Fibroblast of lung (primary cell): ENCODE results near the gene NDUFAF4. TPM values are rescaled to one million over a fixed set of nuclear protein-coding genes. Genes with fewer than 3 reads are reported as not detected.

Experiments used
- DNase-seq, 2 donors: peaks; one replicate each; pipeline versions ENCODE4 v3.0.0 to v3.0.0-alpha.2; 2010; ENCODE audit warnings: low read depth in 2 of 2
- H2AFZ ChIP-seq: 2 replicates; pipeline ENCODE4 v1.5.1; 2012; ENCODE audit warnings: low read length, control low read depth, inconsistent platforms
- H3K27ac ChIP-seq: 2 replicates; pipeline ENCODE4 v1.5.1; 2011; ENCODE audit warnings: low read length, control low read depth; ENCODE audit not compliant: insufficient read depth
- H3K27me3 ChIP-seq: 2 replicates; pipeline ENCODE4 v1.5.1; 2011; ENCODE audit warnings: mild to moderate bottlenecking, low read length; ENCODE audit not compliant: control insufficient read depth, insufficient read depth
- H3K36me3 ChIP-seq: 2 replicates; pipeline ENCODE4 v1.5.1; 2011; ENCODE audit warnings: low read length; ENCODE audit not compliant: control insufficient read depth, insufficient read depth
- H3K4me1 ChIP-seq: 2 replicates; pipeline ENCODE4 v1.5.1; 2011; ENCODE audit warnings: low read length; ENCODE audit not compliant: control insufficient read depth, insufficient read depth; ENCODE audit errors: extremely low read depth
- H3K4me2 ChIP-seq: 2 replicates; pipeline ENCODE4 v1.5.1; 2011; ENCODE audit warnings: low read length, control low read depth; ENCODE audit not compliant: insufficient read depth; ENCODE audit errors: extremely low read depth
- H3K4me3 ChIP-seq, 4 experiments: fragments of 200-600 bp in 1 of 4; sonication (generic) in 1 of 4; replicated peaks in 1 of 4; 2 replicates each; pipeline ENCODE4 v1.5.1; 2011 to 2016; ENCODE audit warnings: low read length in 4 of 4, low read depth in 3 of 4, mild to moderate bottlenecking in 3 of 4, control low read depth in 2 of 4, inconsistent platforms in 1 of 4, mixed read lengths in 1 of 4; ENCODE audit not compliant: insufficient read depth in 1 of 4; ENCODE audit errors: control extremely low read depth in 1 of 4
- H3K79me2 ChIP-seq: 2 replicates; pipeline ENCODE4 v1.5.1; 2012; ENCODE audit warnings: mild to moderate bottlenecking, low read length, inconsistent platforms; ENCODE audit not compliant: control insufficient read depth, insufficient read depth
- H3K9ac ChIP-seq: 2 replicates; pipeline ENCODE4 v1.5.1; 2011; ENCODE audit warnings: mild to moderate bottlenecking, low read length, control low read depth; ENCODE audit not compliant: insufficient read depth
- H3K9me3 ChIP-seq: 2 replicates; pipeline ENCODE4 v1.5.1; 2012; ENCODE audit warnings: low read depth, low read length; ENCODE audit not compliant: control insufficient read depth, insufficient read depth
- H4K20me1 ChIP-seq: 2 replicates; pipeline ENCODE4 v1.5.1; 2011; ENCODE audit warnings: low read length; ENCODE audit not compliant: control insufficient read depth, insufficient read depth; ENCODE audit errors: extremely low read depth
- EZH2 ChIP-seq: IDR thresholded peaks from 2 replicates; pipeline ENCODE4 v1.5.1; 2012; ENCODE audit warnings: low read length, control low read depth, mild to moderate bottlenecking; ENCODE audit errors: missing control alignments
- polyA plus RNA-seq, 2 donors: library from polyadenylated mRNA; depleted of rRNA in 1 of 2; stranded (reverse) in 1 of 2; unstranded in 1 of 2; fragments of >200 nt; gene quantifications; 2 replicates each; pipeline ENCODE4 v1.2.1, GENCODE V29; 2011 to 2012; ENCODE audit warnings: missing spikeins in 1 of 2
- total RNA-seq: library from RNA; depleted of rRNA; stranded (reverse); fragments of >200 nt; gene quantifications from 2 replicates; pipeline ENCODE4 v1.2.1, GENCODE V29; 2014
- TF ChIP-seq, protein P1 (sequence below), 2 donors: IDR thresholded peaks in 1 of 2; conservative IDR thresholded peaks in 1 of 2; 1 replicate in 1 of 2; 2 replicates in 1 of 2; pipeline ENCODE4 v1.5.1; 2011 to 2012; ENCODE audit warnings: low read length in 2 of 2, control low read depth in 1 of 2, inconsistent platforms in 1 of 2, low read depth in 1 of 2, mild to moderate bottlenecking in 1 of 2

NDUFAF4 gene
- total and polyA plus RNA-seq, 2 donors (not counting 1 experiment from before 2014, with no cell fraction given) = 8.1 to 25.9 TPM

DNA sequence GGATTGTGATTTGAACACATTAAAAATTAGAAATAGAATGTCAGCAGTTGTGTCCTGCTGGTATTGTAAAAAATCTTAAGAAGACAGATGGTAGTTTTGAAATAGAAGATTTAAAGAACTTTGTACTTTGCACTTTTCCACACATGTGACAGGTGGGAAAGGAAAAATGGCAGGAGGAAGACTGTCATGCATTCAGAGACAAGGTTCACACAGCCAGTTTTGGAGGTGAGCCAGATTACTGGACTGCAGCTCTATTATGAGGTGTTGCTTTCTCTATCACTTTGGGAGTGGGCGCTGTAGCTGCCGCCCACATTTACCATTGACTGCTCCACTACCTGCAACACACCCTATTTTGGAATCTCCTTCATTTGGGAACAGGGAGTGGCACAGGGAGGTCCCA is 12.1 kb upstream of the NDUFAF4 start:
- no peak for DNase-seq
- H3K27me3 ChIP-seq = no peaks in the 10 kb centered on the region
- H3K27ac ChIP-seq = no peak overlapping the region
- H3K9me3 ChIP-seq = no peaks in the 10 kb centered on the region
- TF ChIP-seq, protein P1, sequence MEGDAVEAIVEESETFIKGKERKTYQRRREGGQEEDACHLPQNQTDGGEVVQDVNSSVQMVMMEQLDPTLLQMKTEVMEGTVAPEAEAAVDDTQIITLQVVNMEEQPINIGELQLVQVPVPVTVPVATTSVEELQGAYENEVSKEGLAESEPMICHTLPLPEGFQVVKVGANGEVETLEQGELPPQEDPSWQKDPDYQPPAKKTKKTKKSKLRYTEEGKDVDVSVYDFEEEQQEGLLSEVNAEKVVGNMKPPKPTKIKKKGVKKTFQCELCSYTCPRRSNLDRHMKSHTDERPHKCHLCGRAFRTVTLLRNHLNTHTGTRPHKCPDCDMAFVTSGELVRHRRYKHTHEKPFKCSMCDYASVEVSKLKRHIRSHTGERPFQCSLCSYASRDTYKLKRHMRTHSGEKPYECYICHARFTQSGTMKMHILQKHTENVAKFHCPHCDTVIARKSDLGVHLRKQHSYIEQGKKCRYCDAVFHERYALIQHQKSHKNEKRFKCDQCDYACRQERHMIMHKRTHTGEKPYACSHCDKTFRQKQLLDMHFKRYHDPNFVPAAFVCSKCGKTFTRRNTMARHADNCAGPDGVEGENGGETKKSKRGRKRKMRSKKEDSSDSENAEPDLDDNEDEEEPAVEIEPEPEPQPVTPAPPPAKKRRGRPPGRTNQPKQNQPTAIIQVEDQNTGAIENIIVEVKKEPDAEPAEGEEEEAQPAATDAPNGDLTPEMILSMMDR (conservative IDR thresholded peaks at IDR 0.05 in 1 of 2, IDR thresholded peaks at IDR 0.05 in 1 of 2; ENCODE audit: low read depth in 1 of 2, low read length in 2 of 2) = no peak
- no peak for TF ChIP-seq EZH2
- no peaks in the 10 kb centered on the region for H3K36me3 ChIP-seq
- H2AFZ ChIP-seq = no peak overlapping the region
- H3K4me1 ChIP-seq = no peaks in the 10 kb centered on the region
- H4K20me1 ChIP-seq = no peaks in the 10 kb centered on the region
- no peak overlapping the region for H3K4me3 ChIP-seq
- H3K9ac ChIP-seq = no peak overlapping the region
- H3K4me2 ChIP-seq = no peak overlapping the region
- no peaks in the 10 kb centered on the region for H3K79me2 ChIP-seq

DNA sequence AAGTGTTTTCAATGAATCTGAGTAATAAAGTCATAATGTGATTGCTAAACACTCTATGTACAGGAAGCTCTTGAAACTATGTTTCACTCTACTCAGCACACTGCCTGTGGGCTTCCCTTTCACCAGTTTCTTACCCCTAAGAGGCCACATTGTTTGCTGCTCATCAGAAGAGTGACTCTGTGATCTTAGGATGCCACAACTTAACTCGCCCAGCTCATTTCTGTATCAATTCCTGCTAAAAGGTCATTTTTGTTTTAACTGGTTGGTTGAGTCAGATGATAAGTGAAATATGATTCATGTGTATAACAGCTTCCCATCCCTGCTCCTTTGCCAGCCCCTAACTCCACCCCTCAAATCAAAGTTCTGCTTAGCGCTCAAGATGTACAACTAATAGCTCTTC is 9.8 kb upstream of the NDUFAF4 start:
- Histone ChIP-seq H3K4me2 (no peak overlapping the region), H3K36me3 (no peaks in the 10 kb centered on the region), H3K9ac (no peak overlapping the region), H3K27me3 (no peaks in the 10 kb centered on the region), H3K79me2 (no peaks in the 10 kb centered on the region), H3K9me3 (no peaks in the 10 kb centered on the region), H3K27ac (no peak overlapping the region), H2AFZ (no peak overlapping the region), H3K4me1 (no peaks in the 10 kb centered on the region), H4K20me1 (no peaks in the 10 kb centered on the region), H3K4me3 (no peak overlapping the region)
- TF ChIP-seq, protein P1 (conservative IDR thresholded peaks at IDR 0.05 in 1 of 2, IDR thresholded peaks at IDR 0.05 in 1 of 2; ENCODE audit: low read depth in 1 of 2, low read length in 2 of 2) = no peak
- no peak for TF ChIP-seq EZH2
- DNase-seq = peak; percentile 30 to 32

DNA sequence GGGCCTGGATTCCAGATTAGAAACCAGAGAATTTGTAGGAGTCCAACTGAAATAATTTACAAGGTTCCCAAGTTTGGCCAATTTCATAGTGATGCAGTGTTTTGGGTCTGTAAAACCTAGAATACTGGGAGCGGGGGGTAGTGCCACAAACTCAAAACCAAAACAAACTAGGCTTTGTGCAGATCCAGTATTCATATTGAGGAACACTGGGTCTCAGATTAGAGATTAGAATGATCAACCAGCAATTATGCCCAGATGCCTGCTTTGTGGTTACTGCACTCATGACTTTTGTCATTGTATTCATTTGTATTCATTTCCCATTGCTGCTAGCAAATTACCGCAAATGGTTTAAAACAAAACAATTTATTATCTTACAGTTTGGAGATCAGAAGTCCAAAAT is 3.2 kb upstream of the NDUFAF4 start:
- TF ChIP-seq, protein P1 (conservative IDR thresholded peaks at IDR 0.05 in 1 of 2, IDR thresholded peaks at IDR 0.05 in 1 of 2; ENCODE audit: low read depth in 1 of 2, low read length in 2 of 2) = no peak
- no peak for TF ChIP-seq EZH2
- peaks cover 8% of the 10 kb centered on the region for H3K79me2 ChIP-seq
- no peak for DNase-seq
- H3K4me2 ChIP-seq = no peak overlapping the region
- no peaks in the 10 kb centered on the region for H3K4me1 ChIP-seq
- H3K27ac ChIP-seq = no peak overlapping the region
- no peak overlapping the region for H3K4me3 ChIP-seq
- no peak overlapping the region for H2AFZ ChIP-seq
- no peak overlapping the region for H3K9ac ChIP-seq
- no peaks in the 10 kb centered on the region for H3K9me3 ChIP-seq
- no peaks in the 10 kb centered on the region for H4K20me1 ChIP-seq
- H3K36me3 ChIP-seq = no peaks in the 10 kb centered on the region
- no peaks in the 10 kb centered on the region for H3K27me3 ChIP-seq
